Forelimb muscle (tissue), 1 donor: ENCODE measurements around the gene ZPLD1. TPM values are rescaled to one million over a fixed set of nuclear protein-coding genes. Genes with fewer than 3 reads are reported as not detected.

Experiments
- DNase-seq: peaks from one replicate; pipeline ENCODE4 v3.0.0-alpha.2; 2013; ENCODE audit warnings: low read depth
- polyA plus RNA-seq: library from polyadenylated mRNA; unstranded; fragments of 120-200 nt; gene quantifications from one replicate; pipeline ENCODE4 v1.2.1, GENCODE V29; 2013; ENCODE audit not compliant: insufficient read length

The ZPLD1 gene
- polyA plus RNA-seq, 1 donor = not detected

GRCh38 chr3:102526865-102527264 is 92.0 kb downstream of the ZPLD1 start:
- no peak for DNase-seq

- DNase-seq = no peak
Observed at GRCh38 chr3:102528727-102529126, 93.9 kb downstream of the ZPLD1 start.
